ENCODE data around the gene TMEM254.

Gene TMEM254

DNA sequence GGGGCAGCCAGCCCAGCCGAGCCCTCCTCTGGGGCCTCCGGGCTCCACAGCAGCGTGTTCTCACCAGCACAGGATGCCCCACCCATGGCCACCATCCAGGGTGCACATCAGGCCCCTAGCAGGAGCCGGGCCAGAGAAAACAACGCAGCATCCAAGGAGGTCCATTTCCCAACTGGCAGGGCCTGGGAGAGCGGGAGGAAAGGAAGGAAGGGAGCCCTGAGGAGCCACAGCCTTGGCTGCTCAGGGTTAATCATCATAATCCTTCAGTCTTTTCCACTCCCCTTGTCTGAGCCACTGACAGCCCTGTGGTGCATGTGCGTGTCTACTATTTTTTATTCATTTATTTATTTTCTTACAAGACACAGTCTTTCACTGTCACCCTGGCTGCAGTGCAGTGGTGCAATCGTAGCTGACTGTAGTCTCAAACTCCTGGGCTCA, 57.7 kb downstream of the TMEM254 start:
- DNase-seq = no peak

DNA sequence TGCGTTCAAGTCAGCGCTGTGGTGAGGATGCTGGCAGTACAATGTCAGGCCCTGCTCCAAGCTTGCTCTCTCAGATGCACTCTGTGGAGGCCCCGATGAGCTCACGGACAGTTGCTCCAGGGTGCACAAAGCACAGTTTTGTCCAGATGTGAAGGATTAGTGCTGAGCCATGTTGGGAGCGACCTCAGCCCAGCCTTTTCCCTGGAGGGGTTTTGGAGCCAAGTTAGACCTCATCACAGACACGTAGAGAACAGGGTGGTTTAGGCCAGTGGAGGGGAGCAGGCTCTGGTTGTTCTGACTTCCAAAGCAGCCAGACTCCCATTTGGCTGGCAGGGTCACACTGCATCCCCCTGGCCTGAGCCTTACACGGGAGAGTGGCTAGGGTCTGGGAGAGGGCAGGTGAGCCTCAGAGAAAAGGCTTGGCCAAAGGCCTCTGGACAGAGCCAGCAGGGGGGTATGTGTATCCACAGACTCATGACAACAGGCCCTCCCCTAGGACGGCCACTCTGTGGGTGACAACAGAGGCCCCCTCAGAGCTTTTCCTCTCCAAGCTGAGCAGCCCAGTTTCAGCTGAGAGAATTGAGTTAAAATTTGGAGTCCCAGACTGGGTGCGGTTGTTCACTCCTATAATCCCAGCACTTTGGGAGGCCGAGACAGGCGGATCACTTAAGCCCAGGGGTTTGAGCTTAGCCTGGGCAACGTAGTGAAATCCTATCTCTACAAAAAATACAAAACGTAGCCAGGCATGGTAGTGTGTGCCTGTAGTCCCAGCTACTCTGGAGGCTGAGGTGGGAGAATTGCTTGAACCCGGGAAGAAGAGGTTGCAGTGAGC, 58.8 kb downstream of the TMEM254 start:
- DNase-seq = no peak

DNA sequence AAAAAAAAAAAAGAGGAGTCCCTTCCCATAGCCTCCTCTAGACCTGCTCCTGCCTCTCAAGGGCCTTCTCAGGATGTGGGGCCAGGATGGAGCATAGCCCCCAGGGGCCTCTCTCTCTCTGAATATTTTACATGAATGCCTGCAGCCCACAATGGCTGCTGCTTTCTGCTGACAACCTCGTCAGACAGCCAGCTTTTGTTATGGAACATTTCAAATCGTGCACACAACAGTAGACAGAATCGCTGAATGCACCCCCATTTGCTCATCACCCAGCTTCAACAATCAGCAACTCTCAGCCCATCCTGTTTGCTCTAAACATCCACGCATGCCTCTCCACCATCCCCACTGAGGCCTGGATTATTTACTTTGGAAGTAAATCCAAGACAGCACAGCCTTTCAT, 59.5 kb downstream of the TMEM254 start:
- DNase-seq = no peak

DNA sequence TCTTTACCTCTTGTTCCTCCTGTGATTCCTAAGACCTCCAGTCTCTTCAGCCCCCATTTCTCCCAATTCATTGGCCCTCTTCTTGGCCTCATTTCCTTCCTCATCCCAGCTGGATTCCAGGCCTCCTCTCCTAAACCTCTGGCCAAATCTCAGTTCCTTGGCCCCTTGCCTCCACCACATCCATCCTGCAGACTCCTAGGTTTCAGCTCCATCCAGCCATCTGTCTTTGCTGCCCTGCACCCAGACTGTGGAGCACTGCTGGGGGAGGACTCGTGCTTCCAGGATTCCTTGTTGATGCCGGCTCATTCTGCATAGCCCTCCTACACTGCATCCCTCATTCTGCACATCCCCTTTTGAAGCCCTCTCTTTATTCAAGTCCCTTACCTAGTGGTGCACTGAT, 60.8 kb downstream of the TMEM254 start:
- DNase-seq = no peak

DNA sequence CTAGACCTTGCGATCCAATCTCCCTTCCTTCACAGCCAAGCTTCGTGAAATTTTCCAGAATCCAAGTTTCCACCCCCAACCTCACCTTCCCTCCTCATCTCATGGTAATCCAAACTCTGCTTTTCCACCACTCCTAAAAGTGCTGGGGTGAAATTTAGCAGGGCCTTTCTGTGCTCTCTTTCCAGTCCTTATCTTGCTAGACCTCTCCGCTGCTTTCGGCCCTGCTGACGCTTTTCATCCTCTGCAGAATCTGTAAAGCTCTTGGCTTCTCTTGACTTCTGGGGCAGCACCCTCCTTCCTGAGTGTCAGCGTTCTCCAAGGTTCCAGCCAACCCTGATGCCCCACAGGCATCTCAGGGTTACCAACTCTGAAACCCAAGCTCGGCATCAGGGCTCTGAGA, 61.8 kb downstream of the TMEM254 start:
- no peak for DNase-seq

DNA sequence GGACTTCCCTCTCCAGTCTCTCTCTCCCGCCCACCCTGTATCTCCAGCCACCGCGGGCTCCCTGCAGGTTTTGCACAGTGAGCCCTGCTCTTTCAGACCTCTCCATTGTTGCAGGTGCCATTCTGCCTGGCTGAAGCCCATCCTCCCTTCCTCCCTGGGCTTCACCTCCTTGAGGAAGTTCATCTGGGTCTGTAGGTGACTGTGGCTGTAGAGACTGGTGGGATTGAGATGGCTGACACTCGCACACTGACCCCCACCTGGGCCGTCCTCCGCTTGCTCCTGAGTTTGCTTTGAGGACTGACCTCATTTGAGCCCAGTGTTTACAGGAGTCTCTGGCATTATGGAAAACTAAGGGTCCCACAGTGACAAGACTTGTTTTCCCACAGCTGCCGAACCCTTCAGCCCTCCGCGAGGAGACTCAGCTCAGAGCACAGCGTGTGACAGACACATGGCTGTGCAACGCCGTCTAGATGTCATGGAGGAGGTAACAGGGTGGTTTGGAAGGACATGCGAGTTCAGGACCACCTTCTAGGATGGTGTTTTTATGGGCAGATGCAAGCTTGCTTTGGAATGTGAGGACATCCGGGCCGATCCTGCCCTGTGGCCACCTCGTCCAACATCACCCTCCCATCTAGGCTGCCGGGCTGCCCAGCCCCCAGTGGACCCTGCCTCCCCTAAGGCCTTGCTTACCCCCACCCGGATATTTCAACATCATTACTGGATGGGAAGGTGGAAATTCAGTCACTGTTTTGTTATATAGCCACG, 63.4 kb downstream of the TMEM254 start:
- DNase-seq = no peak
